ENCODE measurements around the gene RTTN.

RTTN gene

DNA sequence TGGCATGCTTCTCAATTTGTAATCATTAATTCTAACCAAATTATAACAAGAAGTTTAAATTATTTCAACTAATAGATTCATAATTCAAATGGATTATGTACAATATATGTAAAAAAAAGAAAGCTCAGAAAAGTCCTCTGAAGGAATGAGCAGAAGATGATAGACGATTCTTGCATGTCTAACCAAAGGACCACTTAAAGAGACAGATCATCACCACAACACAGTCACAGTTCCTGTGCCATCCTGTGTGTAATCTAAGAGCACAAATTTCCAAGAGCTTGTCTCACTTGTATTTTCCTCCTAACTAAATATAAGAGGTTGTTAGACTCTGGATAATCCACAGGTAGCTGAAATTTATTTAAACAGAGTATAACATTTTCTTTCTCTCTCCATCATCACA is 135.5 kb downstream of the RTTN start:
- no peak for DNase-seq

- DNase-seq: no peak
Measured at GRCh38 chr18:70069382-70069781, 136.1 kb downstream of the RTTN start.

GRCh38 chr18:70068981-70069380 is 136.5 kb downstream of the RTTN start:
- no peak for DNase-seq

GRCh38 chr18:70059684-70060083 is 145.8 kb downstream of the RTTN start:
- no peak for DNase-seq

GRCh38 chr18:70058916-70059315 is 146.6 kb downstream of the RTTN start:
- no peak for DNase-seq

- no peak for DNase-seq
Measured at GRCh38 chr18:70047931-70048603, 157.4 kb downstream of the RTTN start.

- DNase-seq: no peak
Measured at GRCh38 chr18:70046796-70047195, 158.7 kb downstream of the RTTN start.

DNA sequence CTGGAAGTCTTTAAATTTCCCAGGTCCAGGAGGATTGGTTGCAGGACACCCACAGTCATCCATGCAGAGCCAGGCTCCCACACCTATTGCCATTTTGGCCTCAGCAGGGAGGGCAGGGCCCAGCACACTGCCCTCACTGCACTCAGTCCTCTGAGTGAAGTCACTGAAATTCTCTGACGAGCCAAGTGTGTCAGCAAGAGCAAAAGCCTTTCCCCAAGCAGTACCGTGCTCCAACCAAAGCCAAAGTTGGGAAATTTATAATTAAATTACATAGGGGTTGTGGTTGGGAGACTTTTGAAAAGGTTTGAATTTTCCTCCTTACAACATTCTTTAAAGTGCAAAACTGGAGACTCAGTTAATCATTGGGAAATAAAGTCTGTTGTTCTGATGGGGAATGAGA is 159.3 kb downstream of the RTTN start:
- no peak for DNase-seq

DNA sequence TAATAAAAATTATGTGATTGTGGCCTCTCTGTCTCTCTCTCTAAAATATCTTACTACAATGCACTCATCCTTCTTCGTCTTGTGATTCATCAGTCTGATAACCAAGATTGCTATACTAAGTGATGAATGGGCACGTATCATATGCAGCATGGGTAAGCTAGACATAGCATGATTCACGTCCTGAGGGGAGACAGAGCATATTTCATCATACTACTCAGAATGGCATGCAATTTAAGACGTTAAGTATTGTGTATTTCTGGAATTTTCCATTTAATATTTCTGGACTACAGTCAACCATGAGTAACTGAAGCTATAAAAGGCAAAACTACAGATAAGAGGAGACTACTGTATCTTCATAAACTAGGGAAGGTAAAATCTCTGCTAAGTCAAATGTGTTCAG is 160.9 kb downstream of the RTTN start:
- no peak for DNase-seq

- DNase-seq: no peak
Measured at GRCh38 chr18:70041459-70042050, 163.9 kb downstream of the RTTN start.

GRCh38 chr18:70039186-70039585 is 166.3 kb downstream of the RTTN start:
- DNase-seq: no peak

DNA sequence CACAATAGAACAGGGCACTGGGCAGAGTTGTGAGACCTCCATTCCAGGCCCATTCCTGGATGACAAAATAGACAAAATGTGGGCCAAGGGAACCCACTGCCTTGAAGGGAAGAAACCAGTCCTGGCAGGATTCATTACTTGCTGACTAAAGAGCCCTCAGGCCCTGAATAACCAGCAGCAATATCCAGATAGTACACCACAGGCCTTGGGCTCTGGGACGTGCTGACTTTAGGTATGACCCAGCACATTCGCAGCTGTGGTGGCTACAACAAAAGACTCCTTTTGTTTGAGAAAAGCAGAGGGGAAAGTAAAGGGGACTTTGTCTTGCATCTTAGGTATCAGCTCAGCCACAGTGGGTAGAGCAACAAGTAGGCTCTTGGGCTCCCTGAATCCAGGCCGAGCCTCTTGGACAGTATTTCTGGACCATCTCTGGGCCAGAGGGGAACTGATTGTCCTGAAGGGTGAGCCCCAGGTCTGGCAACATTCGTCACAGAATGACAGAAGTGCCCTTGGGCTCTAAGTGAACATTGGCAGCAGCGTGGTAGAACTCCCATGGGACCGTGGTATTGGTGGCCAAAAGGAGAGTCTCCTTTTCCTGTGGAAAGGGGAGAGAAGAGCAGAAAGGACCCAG is 167.9 kb downstream of the RTTN start:
- DNase-seq: no peak

DNA sequence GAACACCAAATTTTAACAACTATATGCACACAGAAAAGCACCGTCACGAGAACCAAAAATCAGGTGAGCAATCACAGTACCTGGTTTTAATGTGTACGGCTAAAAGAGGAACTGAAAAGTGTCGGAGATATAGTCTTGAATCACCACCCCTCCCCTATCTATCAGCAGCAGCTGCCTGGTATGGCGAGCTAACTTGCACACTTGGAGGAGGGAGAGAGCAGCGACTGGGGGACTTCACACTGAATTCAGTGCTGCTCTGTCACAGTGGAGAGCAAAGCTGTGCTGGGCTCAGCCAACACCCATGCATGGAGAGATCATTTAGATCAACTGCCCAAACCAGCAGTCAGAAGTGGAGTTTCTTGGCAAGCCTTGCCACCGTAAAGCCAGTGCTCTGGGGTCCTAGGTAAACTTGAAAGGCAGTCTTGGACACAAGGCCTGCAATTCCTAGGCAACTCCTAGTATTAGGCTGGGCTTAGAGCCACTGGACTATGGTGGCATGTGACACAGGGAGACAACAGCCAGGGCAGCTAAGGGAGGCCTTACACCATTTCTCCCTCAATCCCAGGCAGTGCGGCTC is 168.6 kb downstream of the RTTN start:
- DNase-seq: peak; percentile 49

- DNase-seq: no peak
Measured at GRCh38 chr18:70036168-70036567, 169.3 kb downstream of the RTTN start.

- DNase-seq: no peak
Measured at GRCh38 chr18:70031221-70031620, 174.3 kb downstream of the RTTN start.

- no peak for DNase-seq
Measured at GRCh38 chr18:70030728-70031127, 174.8 kb downstream of the RTTN start.

DNA sequence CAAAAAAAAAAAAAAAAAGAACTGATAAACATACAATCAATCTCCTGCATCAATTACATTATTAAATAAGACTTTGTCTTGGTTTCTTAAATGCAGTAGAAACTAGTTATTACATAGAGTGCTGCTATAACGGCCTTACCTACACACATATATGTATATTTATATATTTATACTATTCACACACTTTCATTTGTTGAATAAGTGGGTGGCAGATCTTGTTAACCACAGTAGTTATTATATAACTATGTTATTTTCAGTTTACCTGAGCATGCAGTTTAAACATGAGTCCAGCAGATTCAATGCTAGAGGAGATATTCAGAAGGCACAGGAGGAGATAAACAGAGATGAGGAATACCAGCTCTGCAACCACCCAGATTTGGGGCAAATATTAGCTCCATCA is 176.3 kb downstream of the RTTN start:
- DNase-seq: no peak

- DNase-seq: no peak
Measured at GRCh38 chr18:70028734-70029133, 176.8 kb downstream of the RTTN start.

DNA sequence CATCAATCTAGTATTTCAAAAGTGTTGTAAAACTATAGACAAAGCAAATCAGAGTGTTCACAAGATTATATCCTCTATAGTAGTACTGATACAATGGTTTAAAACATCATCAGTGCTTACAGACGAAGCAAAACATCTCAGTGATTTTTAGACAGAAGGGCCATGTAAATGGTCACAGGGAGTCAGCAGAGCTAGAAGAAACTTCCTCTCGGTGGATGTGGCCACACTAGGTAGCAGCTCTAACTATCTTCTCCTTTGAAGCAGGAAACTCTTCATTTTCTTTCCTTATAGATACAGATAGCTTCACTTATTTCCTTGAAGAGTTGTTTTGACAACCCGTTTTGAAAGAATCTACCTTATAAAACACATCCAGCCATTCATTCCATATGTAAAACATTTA is 177.4 kb downstream of the RTTN start:
- DNase-seq: no peak

GRCh38 chr18:70025580-70025979 is 179.9 kb downstream of the RTTN start:
- no peak for DNase-seq

DNA sequence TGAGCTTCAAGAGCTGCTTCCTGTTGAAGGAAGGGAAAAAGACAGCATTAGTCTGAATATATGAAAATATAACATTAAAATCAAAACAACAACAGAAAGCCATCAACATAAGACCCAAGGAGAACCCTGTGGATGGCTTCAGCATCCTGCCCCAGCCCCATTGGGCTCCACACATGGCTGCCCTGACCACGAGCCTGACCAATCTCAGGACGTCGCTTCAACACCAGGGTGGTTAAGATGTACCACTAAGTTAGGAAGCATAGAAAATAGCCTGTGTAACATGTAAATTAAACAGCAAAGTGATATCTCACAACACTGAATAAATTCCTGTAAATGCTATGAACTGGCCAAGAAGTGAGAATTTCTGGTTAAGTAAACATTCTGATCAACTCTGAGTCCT is 180.7 kb downstream of the RTTN start:
- no peak for DNase-seq

GRCh38 chr18:70024093-70024492 is 181.4 kb downstream of the RTTN start:
- no peak for DNase-seq

DNA sequence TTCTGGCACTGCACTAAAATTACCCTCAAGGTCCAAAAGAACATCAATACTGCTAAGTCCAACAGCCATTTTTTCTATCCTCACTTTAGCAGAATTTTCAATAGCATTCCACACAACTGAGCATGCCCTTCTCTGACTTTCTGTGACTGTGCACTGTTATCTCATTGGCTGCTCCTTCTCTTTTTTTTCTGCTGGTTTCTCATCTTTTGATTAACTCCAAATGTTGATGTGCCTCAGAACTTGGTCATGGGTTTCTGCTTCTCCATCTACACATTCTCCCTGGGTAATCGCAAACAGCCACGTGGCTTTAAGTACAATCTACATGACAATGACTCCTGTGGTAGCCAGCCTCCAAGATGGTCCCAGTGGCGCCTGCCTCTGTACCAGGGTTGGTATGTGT is 182.9 kb downstream of the RTTN start:
- no peak for DNase-seq

- DNase-seq: no peak
Measured at GRCh38 chr18:70021498-70021897, 184.0 kb downstream of the RTTN start.

All from midbrain (tissue), 1 donor.